NT2/D1 (cell line): ENCODE data around the gene HNRNPAB.
A peak's percentile ranks its signal among the peaks of the same experiment; 100 is the strongest.

Source experiments
- DNase-seq: peaks from one replicate; pipeline ENCODE4 v3.0.0-alpha.2; 2011; ENCODE audit warnings: low read depth, low spot score
- H3K27me3 ChIP-seq: 2 replicates; pipeline ENCODE4 v1.6.0; 2011; ENCODE audit warnings: mild to moderate bottlenecking; ENCODE audit not compliant: insufficient read length, insufficient read depth
- H3K36me3 ChIP-seq: 2 replicates; pipeline ENCODE4 v1.6.1; 2011; ENCODE audit warnings: mild to moderate bottlenecking, low read length, mixed read lengths; ENCODE audit not compliant: insufficient read depth, insufficient read length
- H3K4me1 ChIP-seq: 2 replicates; pipeline ENCODE4 v1.5.1; 2011; ENCODE audit not compliant: insufficient read depth, insufficient read length
- H3K4me3 ChIP-seq: 2 replicates; pipeline ENCODE4 v1.5.1; 2011; ENCODE audit warnings: low read depth; ENCODE audit not compliant: insufficient read length
- H3K9ac ChIP-seq: 2 replicates; pipeline ENCODE4 v1.6.0; 2011; ENCODE audit warnings: low read depth; ENCODE audit not compliant: insufficient read length
- H3K9me3 ChIP-seq: 2 replicates; pipeline ENCODE4 v1.5.1; 2011; ENCODE audit warnings: mild to moderate bottlenecking, low read length; ENCODE audit not compliant: insufficient read depth
- SUZ12 ChIP-seq: IDR thresholded peaks from 2 replicates; pipeline ENCODE4 v1.6.1; 2011; ENCODE audit not compliant: insufficient read length, insufficient read depth; ENCODE audit errors: extremely low read depth
- YY1 ChIP-seq: IDR thresholded peaks from 2 replicates; pipeline ENCODE4 v1.6.1; 2011; ENCODE audit not compliant: insufficient read length, insufficient read depth
- ZNF274 ChIP-seq: IDR thresholded peaks from 2 replicates; pipeline ENCODE4 v1.6.1; 2011; ENCODE audit warnings: mild to moderate bottlenecking, low read depth, low read length

Gene HNRNPAB

GRCh38 chr5:178174456-178174855 lies 29.9 kb upstream of the HNRNPAB start:
- Histone ChIP-seq H3K36me3 (no peaks in the 10 kb centered on the region), H3K4me1 (no peaks in the 10 kb centered on the region), H3K9me3 (no peaks in the 10 kb centered on the region), H3K9ac (no peak overlapping the region), H3K27me3 (no peaks in the 10 kb centered on the region), H3K4me3 (no peak overlapping the region)
- no peak for TF ChIP-seq SUZ12
- no peak for TF ChIP-seq ZNF274
- TF ChIP-seq YY1 = no peak
- DNase-seq = no peak

DNA sequence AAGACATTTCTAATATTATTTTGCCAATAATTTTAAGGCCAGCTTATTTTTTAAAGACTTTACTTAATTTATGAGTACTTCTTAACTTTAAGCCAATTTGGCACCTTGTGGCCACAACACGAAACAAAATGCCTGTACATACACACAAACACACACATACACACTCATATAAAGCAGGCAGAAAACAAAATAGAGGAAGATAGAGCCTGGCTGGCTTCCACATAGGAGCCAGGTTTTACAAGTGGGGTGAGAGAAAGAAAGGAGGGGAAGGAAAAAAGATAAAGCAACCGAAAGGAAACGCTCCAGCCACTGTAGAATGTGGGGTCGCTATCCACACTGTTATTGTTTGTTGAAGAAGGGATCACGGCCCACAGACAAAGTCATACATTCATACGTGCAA lies 27.5 kb upstream of the HNRNPAB start:
- no peaks in the 10 kb centered on the region for H3K4me1 ChIP-seq
- H3K4me3 ChIP-seq = no peak overlapping the region
- no peaks in the 10 kb centered on the region for H3K27me3 ChIP-seq
- no peaks in the 10 kb centered on the region for H3K9me3 ChIP-seq
- no peak for DNase-seq
- no peaks in the 10 kb centered on the region for H3K36me3 ChIP-seq
- H3K9ac ChIP-seq = no peak overlapping the region
- TF ChIP-seq SUZ12 (no peak), YY1 (no peak), ZNF274 (no peak)

DNA sequence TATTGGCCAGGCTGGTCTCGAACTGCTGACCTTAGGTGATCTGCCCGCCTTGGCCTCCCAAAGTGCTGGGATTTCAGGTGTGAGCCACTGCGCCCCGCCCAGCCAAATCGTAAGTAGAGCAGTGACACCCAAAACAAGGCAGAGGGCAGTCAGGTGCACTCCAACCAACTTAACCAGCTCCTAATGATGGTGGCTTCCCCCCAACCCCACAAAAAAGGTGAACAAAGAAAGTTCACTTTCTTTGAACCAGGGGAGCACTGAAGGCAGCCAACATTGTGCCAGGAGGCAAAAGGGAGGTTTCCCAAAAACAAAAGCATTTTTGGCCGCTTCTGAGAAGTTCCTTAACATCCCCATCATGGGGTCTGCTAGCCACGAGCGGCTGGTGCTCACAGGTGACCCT lies 26.8 kb upstream of the HNRNPAB start:
- Histone ChIP-seq H3K4me1 (peaks cover 4% of the 10 kb centered on the region), H3K36me3 (no peaks in the 10 kb centered on the region), H3K4me3 (no peak overlapping the region), H3K27me3 (no peaks in the 10 kb centered on the region), H3K9ac (no peak overlapping the region), H3K9me3 (no peaks in the 10 kb centered on the region)
- no peak for DNase-seq
- TF ChIP-seq ZNF274 (no peak), YY1 (no peak), SUZ12 (no peak)

DNA sequence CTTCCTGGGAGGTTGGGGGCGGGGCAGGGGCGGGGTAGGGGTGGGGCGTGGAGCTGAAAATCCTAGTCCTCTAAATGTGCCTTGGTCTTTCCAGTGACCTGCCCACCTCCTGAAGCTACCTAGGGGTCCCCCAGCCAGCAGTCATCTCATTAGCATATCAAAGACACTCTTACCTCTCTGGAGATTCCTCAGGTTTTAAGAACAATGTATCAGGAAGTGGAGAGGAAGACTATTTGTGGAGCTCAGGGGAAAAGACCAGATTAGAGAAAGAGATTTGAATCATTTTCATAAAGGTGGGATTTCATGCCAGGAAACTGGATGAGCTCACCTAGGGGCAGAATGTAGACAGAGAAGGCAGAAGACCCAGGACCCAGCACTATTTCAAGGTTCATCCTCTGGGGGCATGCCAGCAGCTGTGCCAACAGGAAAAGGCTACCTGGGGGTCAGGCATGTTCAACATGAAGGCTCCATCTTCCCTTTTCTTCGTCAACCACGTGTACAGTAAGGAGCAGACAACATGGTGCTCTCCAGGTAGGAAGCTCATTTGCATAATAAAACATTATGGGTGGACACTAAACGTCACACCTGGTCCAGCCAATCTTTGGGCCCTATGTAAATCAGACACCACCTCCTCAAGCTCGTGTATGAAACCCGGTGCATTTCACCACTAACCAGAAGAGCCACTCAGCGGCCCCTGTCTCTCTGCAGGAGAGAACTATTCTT lies 24.0 kb upstream of the HNRNPAB start:
- Histone ChIP-seq H3K27me3 (no peaks in the 10 kb centered on the region), H3K9me3 (no peaks in the 10 kb centered on the region), H3K9ac (peak overlapping the region; percentile 36), H3K36me3 (no peaks in the 10 kb centered on the region), H3K4me1 (peaks cover 4% of the 10 kb centered on the region), H3K4me3 (no peak overlapping the region)
- TF ChIP-seq SUZ12 (no peak), ZNF274 (no peak), YY1 (no peak)
- DNase-seq = peak; percentile 61

DNA sequence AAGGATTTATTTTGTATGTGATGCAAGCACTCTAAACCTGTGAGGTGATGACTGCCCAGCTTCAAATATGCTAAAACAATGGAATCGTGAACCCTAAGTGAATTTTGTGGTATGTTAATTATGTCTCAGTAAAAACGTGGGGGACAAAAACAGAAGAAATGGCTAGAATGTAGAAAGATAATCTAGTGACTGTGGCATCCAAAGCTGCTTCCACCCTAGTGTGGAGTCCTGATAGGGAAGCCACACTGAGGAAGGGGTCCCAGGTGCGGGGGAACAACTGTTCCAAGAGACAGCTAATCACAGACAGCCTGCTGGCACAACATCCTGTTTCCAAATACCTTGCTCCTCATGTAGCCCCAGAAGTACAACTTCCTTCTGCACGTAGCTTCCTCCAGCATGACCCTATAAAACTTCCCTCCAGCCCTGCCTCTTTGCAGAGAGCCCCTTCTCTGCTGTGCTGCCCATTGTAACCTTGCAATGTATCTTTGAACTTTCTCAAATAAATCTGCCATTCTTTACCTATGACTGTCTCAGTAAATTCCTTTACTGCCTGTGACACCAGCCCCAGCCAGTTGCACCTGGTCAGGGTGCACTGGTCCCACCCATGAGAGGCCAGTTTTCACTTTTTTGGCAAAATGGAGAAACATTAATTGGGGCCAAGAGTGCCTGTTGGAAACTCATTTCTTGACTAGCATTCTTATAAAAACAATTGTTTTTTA lies 22.0 kb upstream of the HNRNPAB start:
- no peaks in the 10 kb centered on the region for H3K9me3 ChIP-seq
- H3K4me1 ChIP-seq = peaks cover 4% of the 10 kb centered on the region
- TF ChIP-seq SUZ12 = no peak
- TF ChIP-seq ZNF274 = no peak
- TF ChIP-seq YY1 = no peak
- H3K27me3 ChIP-seq = no peaks in the 10 kb centered on the region
- DNase-seq = no peak
- no peak overlapping the region for H3K4me3 ChIP-seq
- H3K36me3 ChIP-seq = no peaks in the 10 kb centered on the region
- H3K9ac ChIP-seq = no peak overlapping the region

DNA sequence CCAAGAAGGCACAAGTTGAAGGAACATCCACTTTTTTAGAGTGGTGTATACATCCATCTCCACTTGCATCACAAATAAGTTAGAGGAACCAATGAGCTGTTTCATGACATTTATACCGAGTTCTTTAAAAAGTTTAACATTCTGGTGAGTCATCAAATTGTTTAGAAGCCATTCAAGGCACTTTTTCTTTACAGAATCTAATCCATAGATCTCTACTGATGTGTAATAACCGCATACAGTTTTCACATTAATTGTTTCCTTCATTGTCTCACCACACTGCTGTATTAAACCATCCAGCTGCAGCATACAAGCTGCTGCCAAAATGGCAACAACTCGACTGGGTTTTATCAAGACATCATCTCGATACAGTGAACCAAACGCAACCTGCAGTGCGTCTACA lies 17.9 kb upstream of the HNRNPAB start:
- Histone ChIP-seq H3K27me3 (no peaks in the 10 kb centered on the region), H3K9me3 (no peaks in the 10 kb centered on the region), H3K4me1 (peaks cover 4% of the 10 kb centered on the region), H3K36me3 (no peaks in the 10 kb centered on the region), H3K9ac (no peak overlapping the region), H3K4me3 (no peak overlapping the region)
- no peak for DNase-seq
- TF ChIP-seq ZNF274 (no peak), SUZ12 (no peak), YY1 (no peak)

DNA sequence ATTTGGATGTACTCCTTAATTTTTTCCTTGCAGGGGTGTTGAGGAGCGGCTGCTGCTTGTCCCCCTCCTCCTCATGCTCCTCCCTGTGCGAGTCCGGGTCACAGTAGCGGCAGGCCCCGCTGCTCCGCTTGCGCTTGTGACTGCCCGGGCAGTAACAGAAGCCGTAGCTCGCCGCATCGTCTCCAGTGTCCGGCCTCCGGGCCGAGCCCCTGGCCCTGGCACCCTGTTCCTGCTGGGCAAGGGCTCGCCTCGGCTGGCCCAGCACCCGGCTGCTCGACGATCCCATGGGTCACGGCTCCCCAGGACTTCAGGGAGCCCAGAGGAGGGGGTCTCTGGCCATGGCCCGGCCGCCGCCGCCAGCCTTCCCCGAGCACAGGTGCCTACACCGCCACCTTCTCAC lies 17.3 kb upstream of the HNRNPAB start, which contains the start of gene GMCL2:
Gene GMCL2 (minus strand): TSS at position 358 of the 400 bp plus-strand sequence. CDS start 72 bp downstream, at position 286.
- H3K36me3 ChIP-seq = no peaks in the 10 kb centered on the region
- no peaks in the 10 kb centered on the region for H3K9me3 ChIP-seq
- no peak for TF ChIP-seq ZNF274
- TF ChIP-seq YY1 = no peak
- TF ChIP-seq SUZ12 = no peak
- DNase-seq = no peak
- H3K9ac ChIP-seq = no peak within 1 kb of the TSS
- H3K4me1 ChIP-seq = peaks cover 4% of the 10 kb centered on the region
- H3K4me3 ChIP-seq = no peak within 1 kb of the TSS
- H3K27me3 ChIP-seq = no peaks in the 10 kb centered on the region
